M059J (cell line): ENCODE measurements around the gene HOXD9. TPM values are rescaled to one million over a fixed set of nuclear protein-coding genes. Genes with fewer than 3 reads are reported as not detected.

Experiments used
- DNase-seq: peaks from one replicate; pipeline ENCODE4 v3.0.0-alpha.2; 2012; ENCODE audit warnings: low read depth
- total RNA-seq: library from RNA; depleted of rRNA; stranded (reverse); fragments of >200 nt; shearing (Covaris generic); gene quantifications from 2 replicates; pipeline ENCODE4 v1.2.3, GENCODE V29; 2014

The HOXD9 gene
- total RNA-seq, 1 experiment from 2014 or later, result 0.86 TPM

GRCh38 chr2:176124110-176124946 is 1.8 kb downstream of the HOXD9 start:
- no peak for DNase-seq

GRCh38 chr2:176124947-176125771 is 2.6 kb downstream of the HOXD9 start:
- no peak for DNase-seq

- no peak for DNase-seq
Measured at GRCh38 chr2:176125772-176126054, 3.2 kb downstream of the HOXD9 start.

GRCh38 chr2:176126929-176127773 is 4.6 kb downstream of the HOXD9 start:
- DNase-seq, result peak; percentile 54

GRCh38 chr2:176127774-176128072 is 5.2 kb downstream of the HOXD9 start:
- DNase-seq, result no peak

- peak; percentile 32 for DNase-seq
Measured at GRCh38 chr2:176128172-176128981, 5.9 kb downstream of the HOXD9 start.

GRCh38 chr2:176128982-176129796 is 6.7 kb downstream of the HOXD9 start, which contains the start of gene HOXD8:
TSS of gene HOXD8 (plus strand) at chr2:176129705. CDS start at chr2:176130367, 662 bp downstream.
- peak; percentile 27 for DNase-seq

- no peak for DNase-seq
Measured at GRCh38 chr2:176129813-176130146, 7.3 kb downstream of the HOXD9 start.

GRCh38 chr2:176130147-176130956 is 7.8 kb downstream of the HOXD9 start:
- DNase-seq, result no peak

GRCh38 chr2:176130957-176131847 is 8.7 kb downstream of the HOXD9 start:
- DNase-seq, result no peak

- no peak for DNase-seq
Measured at GRCh38 chr2:176131848-176132158, 9.3 kb downstream of the HOXD9 start.

GRCh38 chr2:176132205-176133171 is 10.0 kb downstream of the HOXD9 start:
- DNase-seq, result no peak

- no peak for DNase-seq
Measured at GRCh38 chr2:176133389-176133788, 10.9 kb downstream of the HOXD9 start.

- no peak for DNase-seq
Measured at GRCh38 chr2:176134035-176134434, 11.5 kb downstream of the HOXD9 start.

- peak; percentile 46 for DNase-seq
Measured at GRCh38 chr2:176135035-176135440, 12.5 kb downstream of the HOXD9 start.

- DNase-seq, result peak; percentile 58
Measured at GRCh38 chr2:176136374-176137251, 14.1 kb downstream of the HOXD9 start.

- DNase-seq, result no peak
Measured at GRCh38 chr2:176137252-176137580, 14.7 kb downstream of the HOXD9 start.
